ENCODE measurements around the gene RTP5. TPM values are rescaled to one million over a fixed set of nuclear protein-coding genes. Genes with fewer than 3 reads are reported as not detected.

Gene RTP5
- total and polyA plus RNA-seq, 2 donors (not counting 1 experiment from before 2014, with no cell fraction given): not detected

DNA sequence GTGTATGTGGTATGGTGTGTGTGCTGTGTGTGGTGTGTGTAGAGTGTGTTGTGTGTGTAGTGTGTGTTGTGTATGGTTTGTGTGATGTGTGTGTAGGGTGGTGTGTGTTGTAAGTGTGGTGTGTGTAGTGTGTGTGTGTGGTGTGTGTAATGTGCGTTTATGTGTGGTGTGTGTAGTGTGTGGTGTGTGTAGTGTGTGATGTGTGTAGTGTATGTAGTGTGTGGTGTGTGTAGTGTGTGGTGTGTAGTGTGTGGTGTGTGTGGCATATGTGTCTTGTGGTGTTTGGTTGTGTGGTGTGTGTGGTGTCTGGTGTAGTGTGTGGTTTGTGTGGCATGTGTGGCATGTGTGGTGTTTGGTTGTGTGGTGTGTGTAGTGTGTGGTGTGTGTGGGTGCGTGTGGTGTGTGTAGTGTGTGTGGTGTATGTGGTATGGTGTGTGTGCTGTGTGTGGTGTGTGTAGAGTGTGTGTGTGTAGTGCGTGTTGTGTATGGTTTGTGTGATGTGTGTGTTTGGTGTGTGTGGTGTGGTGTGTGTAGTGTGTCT lies 4.0 kb upstream of the RTP5 start:
- Histone ChIP-seq H3K9me3 (ENCODE audit: control extremely low read depth in 1 of 3, control insufficient read depth in 2 of 3, insufficient read depth in 1 of 3, low read length in 2 of 3) (peaks cover 0 to 19% (median 0%) of the 10 kb centered on the region in 3 donors), H3K4me1 (ENCODE audit: control insufficient read depth in 2 of 2, insufficient read depth in 2 of 2, low read length in 2 of 2) (peaks cover 22 to 43% of the 10 kb centered on the region in 2 donors), H4K20me1 (ENCODE audit: control insufficient read depth, insufficient read depth, low read length, poor library complexity, severe bottlenecking) (no peaks in the 10 kb centered on the region), H3K4me2 (replicated peaks; ENCODE audit: low read depth, low read length, poor library complexity, severe bottlenecking) (no peak overlapping the region), H3K27ac (ENCODE audit: low read length in 2 of 2) (no peak overlapping the region), H3K9ac (ENCODE audit: low read length) (no peak overlapping the region), H3K4me3 (ENCODE audit: control extremely low read depth in 1 of 5, extremely low read depth in 1 of 5, insufficient read depth in 1 of 5, low read depth in 2 of 5, low read length in 4 of 5) (no peak overlapping the region), H3K79me2 (ENCODE audit: control insufficient read depth, insufficient read depth, low read length) (no peaks in the 10 kb centered on the region), H3K27me3 (replicated peaks in 1 of 4; ENCODE audit: control extremely low read depth in 1 of 4, control insufficient read depth in 3 of 4, insufficient read depth in 4 of 4, low read length in 3 of 4) (peaks cover 0 to 62% (median 39%) of the 10 kb centered on the region in 4 experiments), H3K36me3 (replicated peaks in 1 of 2; ENCODE audit: control extremely low read depth in 1 of 2, control insufficient read depth in 1 of 2, extremely low read depth in 1 of 2, insufficient read depth in 2 of 2, low read length in 1 of 2) (no peaks in the 10 kb centered on the region), H2AFZ (ENCODE audit: insufficient read depth, low read depth, low read length, poor library complexity, severe bottlenecking) (no peak overlapping the region)
- DNase-seq (no peak), ATAC-seq (ENCODE audit: low read depth) (no peak)
- no peaks in the 10 kb centered on the region for H3K9me3 Mint-ChIP-seq (ENCODE audit: insufficient read depth)
- CTCF ChIA-PET: no interaction called here
- H3K4me3 Mint-ChIP-seq: no peak overlapping the region
- peaks cover 32% of the 10 kb centered on the region for H3K27me3 Mint-ChIP-seq
- no peak for TF ChIP-seq CTCF (IDR thresholded peaks at IDR 0.05)
- TF ChIP-seq EZH2 (IDR thresholded peaks at IDR 0.05; ENCODE audit: borderline replicate concordance, insufficient read depth, low read depth, low read length, poor library complexity, severe bottlenecking): no peak
- no peak overlapping the region for H3K27ac Mint-ChIP-seq
- intact Hi-C loops (cut with micrococcal nuclease): no loop called here
- POLR2A ChIA-PET: no interaction called here
- 88% methylated on average over 3 of the region's 3 CpGs for WGBS (ENCODE audit: insufficient coverage)
- H3K4me1 Mint-ChIP-seq: peaks cover 34% of the 10 kb centered on the region

- Histone ChIP-seq H3K9ac (ENCODE audit: low read length) (no peak overlapping the region), H3K27me3 (replicated peaks in 1 of 4; ENCODE audit: control extremely low read depth in 1 of 4, control insufficient read depth in 3 of 4, insufficient read depth in 4 of 4, low read length in 3 of 4) (peaks cover 0 to 58% (median 41%) of the 10 kb centered on the region in 4 experiments), H4K20me1 (ENCODE audit: control insufficient read depth, insufficient read depth, low read length, poor library complexity, severe bottlenecking) (no peaks in the 10 kb centered on the region), H3K4me1 (ENCODE audit: control insufficient read depth in 2 of 2, insufficient read depth in 2 of 2, low read length in 2 of 2) (peaks cover 19 to 40% of the 10 kb centered on the region in 2 donors), H3K27ac (ENCODE audit: low read length in 2 of 2) (no peak overlapping the region), H3K4me2 (replicated peaks; ENCODE audit: low read depth, low read length, poor library complexity, severe bottlenecking) (no peak overlapping the region), H3K79me2 (ENCODE audit: control insufficient read depth, insufficient read depth, low read length) (no peaks in the 10 kb centered on the region), H3K9me3 (ENCODE audit: control extremely low read depth in 1 of 3, control insufficient read depth in 2 of 3, insufficient read depth in 1 of 3, low read length in 2 of 3) (peaks cover 0 to 19% (median 0%) of the 10 kb centered on the region in 3 donors), H3K36me3 (replicated peaks in 1 of 2; ENCODE audit: control extremely low read depth in 1 of 2, control insufficient read depth in 1 of 2, extremely low read depth in 1 of 2, insufficient read depth in 2 of 2, low read length in 1 of 2) (no peaks in the 10 kb centered on the region), H3K4me3 (ENCODE audit: control extremely low read depth in 1 of 5, extremely low read depth in 1 of 5, insufficient read depth in 1 of 5, low read depth in 2 of 5, low read length in 4 of 5) (no peak overlapping the region), H2AFZ (ENCODE audit: insufficient read depth, low read depth, low read length, poor library complexity, severe bottlenecking) (no peak overlapping the region)
- ChIA-PET POLR2A (no interaction called here), CTCF (no interaction called here)
- DNase-seq (no peak), ATAC-seq (ENCODE audit: low read depth) (no peak)
- Mint-ChIP-seq H3K4me3 (no peak overlapping the region), H3K9me3 (ENCODE audit: insufficient read depth) (no peaks in the 10 kb centered on the region), H3K27me3 (peaks cover 31% of the 10 kb centered on the region), H3K4me1 (peaks cover 36% of the 10 kb centered on the region), H3K27ac (no peak overlapping the region)
- WGBS (ENCODE audit: insufficient coverage): 24% methylated on average over 26 of the region's 31 CpGs
- intact Hi-C loops (cut with micrococcal nuclease): no loop called here
- TF ChIP-seq EZH2 (IDR thresholded peaks at IDR 0.05; ENCODE audit: borderline replicate concordance, insufficient read depth, low read depth, low read length, poor library complexity, severe bottlenecking) (no peak), CTCF (IDR thresholded peaks at IDR 0.05) (no peak)
These were observed 3.4 kb upstream of the RTP5 start for GRCh38 chr2:241865957-241866789.

All from B cell (primary cell).